ENCODE results near the gene TMEM123.

DNA sequence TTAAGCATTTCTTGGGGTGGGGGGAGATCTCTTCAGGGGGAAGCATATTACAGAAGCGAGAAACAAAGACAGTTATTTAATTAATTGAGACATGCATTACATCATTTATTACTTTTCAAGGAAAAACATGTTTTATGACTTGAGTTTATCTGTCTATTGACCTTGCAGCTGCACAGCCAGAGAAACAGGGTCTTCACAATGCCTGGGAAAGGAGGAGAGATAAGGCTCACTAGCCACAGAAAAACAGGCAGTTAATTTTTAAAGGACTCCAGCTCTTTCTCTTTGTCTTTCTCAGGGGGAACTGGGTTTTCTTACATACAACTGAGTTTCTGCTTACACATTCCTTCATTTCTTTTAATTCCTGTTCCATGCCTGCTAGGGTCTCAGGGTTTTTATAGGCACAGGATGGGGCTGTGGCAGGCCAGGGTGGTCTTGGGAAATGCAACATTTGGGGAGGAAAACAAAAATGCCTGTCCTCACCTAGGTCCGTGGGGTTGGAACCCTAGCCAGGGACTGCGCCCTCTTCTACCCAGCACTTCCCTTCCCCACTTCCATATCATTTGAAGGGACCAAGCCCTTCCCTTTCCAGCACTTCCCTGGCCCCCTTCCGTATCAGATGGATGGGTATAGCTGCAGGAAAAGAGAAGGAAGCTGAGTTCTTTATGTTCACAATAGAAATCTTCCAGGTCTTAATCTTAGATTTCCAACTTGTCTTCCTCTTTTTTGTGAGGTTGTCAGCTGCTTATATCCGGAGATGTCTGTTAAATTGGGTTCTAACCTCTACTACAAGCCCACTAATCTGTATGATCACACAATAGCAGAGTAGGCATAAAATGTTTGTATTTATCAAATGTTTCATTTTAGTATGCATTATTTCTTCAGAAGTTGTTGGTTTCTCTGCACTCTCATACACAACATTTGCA is 67.2 kb downstream of the TMEM123 start:
- TF ChIP-seq, protein P1, sequence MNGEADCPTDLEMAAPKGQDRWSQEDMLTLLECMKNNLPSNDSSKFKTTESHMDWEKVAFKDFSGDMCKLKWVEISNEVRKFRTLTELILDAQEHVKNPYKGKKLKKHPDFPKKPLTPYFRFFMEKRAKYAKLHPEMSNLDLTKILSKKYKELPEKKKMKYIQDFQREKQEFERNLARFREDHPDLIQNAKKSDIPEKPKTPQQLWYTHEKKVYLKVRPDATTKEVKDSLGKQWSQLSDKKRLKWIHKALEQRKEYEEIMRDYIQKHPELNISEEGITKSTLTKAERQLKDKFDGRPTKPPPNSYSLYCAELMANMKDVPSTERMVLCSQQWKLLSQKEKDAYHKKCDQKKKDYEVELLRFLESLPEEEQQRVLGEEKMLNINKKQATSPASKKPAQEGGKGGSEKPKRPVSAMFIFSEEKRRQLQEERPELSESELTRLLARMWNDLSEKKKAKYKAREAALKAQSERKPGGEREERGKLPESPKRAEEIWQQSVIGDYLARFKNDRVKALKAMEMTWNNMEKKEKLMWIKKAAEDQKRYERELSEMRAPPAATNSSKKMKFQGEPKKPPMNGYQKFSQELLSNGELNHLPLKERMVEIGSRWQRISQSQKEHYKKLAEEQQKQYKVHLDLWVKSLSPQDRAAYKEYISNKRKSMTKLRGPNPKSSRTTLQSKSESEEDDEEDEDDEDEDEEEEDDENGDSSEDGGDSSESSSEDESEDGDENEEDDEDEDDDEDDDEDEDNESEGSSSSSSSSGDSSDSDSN (CRISPR knock-in tag; IDR thresholded peaks at IDR 0.05): no peak
- TF ChIP-seq KDM5A (IDR thresholded peaks at IDR 0.05; ENCODE audit: borderline replicate concordance, low read length) (no peak), TAF15 (IDR thresholded peaks at IDR 0.05; ENCODE audit: low read depth, low read length, poor library complexity, severe bottlenecking) (no peak)
- TF ChIP-seq, protein P2, sequence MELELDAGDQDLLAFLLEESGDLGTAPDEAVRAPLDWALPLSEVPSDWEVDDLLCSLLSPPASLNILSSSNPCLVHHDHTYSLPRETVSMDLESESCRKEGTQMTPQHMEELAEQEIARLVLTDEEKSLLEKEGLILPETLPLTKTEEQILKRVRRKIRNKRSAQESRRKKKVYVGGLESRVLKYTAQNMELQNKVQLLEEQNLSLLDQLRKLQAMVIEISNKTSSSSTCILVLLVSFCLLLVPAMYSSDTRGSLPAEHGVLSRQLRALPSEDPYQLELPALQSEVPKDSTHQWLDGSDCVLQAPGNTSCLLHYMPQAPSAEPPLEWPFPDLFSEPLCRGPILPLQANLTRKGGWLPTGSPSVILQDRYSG (CRISPR knock-in tag; IDR thresholded peaks at IDR 0.05): no peak

Measured in HepG2 (cell line).